HG03571 (cell line): ENCODE results near the gene GULP1.
"Not testable (repeated sequence)": the region's sequence is repeated elsewhere in the genome, so short reads cannot be mapped to it uniquely, and the experiment has no call there.

ENCODE experiments used
- ATAC-seq: cut with Tn5 transposase; IDR thresholded peaks from one replicate; pipeline ENCODE4 v1.9.1; 2021; ENCODE audit not compliant: unreplicated experiment

Gene GULP1

GRCh38 chr2:188291617-188292347 lies at the start of gene GULP1:
Gene GULP1, plus strand, starts transcription at chr2:188291874. Its CDS starts 185,829 bp downstream, at chr2:188477703.
- ATAC-seq = no peak

DNA sequence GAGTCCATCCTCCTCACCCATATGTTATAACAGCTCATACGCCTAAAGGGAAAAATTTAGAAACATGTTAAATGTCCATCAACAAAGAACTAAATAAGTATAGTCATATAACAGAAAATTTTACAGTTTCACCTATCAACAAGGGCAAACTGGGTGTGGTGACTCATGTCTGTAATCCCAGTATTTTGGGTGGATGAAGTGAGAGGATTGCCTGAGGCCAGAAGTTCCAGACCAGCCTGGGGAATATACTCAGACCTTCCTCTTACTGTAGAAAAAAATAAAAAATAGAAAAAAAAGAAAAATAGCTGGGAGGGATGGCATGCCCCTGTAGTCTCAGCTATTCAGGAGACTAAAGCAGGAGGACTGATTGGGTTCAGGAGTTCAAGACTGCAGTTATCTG lies 48.3 kb upstream of the GULP1 start:
- no peak for ATAC-seq

DNA sequence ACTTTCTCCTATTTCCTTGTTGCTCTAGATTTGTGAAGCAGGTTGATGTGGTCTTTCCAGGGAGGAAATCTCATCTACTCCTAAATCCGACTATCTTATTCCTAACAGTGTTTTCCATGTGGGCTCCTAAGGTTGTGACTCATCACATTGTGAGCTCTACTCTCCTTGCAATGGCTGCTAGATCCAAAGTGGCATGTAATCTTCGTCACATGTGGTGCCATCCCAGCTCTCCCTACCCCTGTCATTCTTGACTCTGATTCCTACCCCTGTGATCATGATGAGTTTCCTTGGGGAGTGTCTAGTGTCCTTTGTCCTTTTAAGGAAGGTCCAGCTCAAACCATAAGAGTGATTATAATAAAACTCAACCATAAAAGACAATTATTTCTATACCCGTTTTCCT lies 47.3 kb upstream of the GULP1 start:
- no peak for ATAC-seq

GRCh38 chr2:188245230-188245629 lies 46.4 kb upstream of the GULP1 start:
- ATAC-seq = no peak

- ATAC-seq = no peak
These were observed 43.2 kb upstream of the GULP1 start for GRCh38 chr2:188248513-188248912.

DNA sequence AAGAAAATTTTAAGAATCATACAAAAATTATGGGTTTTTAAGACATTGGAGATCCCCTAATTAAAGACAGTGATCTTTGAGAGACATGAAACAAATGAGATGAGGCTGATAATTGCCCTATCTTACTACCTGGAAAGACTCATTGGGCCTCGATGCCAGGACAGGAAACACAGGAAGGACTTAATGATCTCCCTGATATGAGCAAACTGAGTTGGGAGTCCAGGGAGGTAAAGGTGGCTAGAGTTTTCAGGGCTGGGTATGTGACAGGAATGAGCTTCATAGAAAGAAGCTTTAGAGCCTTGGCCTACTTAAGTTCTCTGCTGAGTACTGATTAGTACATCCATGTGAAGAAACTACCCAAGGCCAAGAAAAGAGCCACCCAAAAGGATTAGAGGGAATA lies 40.6 kb upstream of the GULP1 start:
- no peak for ATAC-seq

DNA sequence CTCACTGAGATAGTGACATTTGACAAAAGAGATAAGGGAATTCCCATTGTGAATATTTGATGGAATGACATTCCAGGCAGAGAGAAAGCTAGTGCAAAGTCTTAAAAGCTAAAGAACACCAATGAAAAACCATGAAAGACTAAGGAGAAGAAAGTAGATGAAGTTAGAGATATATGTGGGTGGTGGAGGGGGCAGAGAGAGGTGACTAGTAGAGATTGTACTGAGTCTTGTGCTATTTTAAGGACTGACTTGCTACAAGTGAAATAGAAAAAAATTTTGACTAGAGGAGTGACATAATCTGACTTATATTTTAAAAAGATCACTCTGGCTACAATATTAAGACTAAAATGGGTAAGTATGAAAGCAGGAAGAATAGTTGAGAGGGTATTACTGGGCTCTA lies 35.3 kb upstream of the GULP1 start:
- no peak for ATAC-seq

DNA sequence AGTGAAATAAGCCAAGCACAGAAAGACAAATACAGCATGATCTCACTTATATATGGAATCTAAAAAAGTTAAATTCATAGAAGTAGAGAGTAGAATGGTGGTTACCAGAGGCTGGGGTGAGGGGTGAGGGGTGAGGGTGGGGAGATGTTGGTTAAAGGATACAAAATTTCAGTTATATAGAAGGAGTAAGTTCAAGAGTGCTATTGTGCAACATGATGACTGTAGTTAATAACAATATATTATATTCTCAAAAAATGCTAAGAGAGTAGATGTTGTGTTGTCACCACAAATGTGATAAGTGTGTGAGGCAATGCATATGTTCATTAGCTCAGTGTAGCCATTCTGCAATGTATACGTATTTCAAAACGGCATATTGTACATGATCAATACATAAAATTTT lies 26.4 kb upstream of the GULP1 start:
- ATAC-seq = no peak

DNA sequence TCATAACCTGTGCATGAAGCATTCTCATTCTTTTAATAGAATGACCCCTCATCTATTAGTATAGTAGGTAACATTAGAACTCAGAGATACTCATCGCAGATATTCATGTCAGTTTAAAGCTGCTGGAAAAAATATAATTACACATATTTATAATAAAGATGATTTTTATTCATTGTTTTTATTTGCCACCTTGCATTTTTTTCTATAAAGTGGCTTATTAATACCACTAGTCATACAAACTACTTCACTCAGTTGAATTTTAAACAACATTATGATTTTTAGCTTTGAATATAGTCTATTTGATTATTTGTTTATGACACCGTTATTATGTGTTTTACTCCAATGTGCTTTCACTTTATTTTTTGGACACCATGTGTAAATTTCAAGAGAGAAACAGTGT lies 23.9 kb upstream of the GULP1 start:
- no peak for ATAC-seq

DNA sequence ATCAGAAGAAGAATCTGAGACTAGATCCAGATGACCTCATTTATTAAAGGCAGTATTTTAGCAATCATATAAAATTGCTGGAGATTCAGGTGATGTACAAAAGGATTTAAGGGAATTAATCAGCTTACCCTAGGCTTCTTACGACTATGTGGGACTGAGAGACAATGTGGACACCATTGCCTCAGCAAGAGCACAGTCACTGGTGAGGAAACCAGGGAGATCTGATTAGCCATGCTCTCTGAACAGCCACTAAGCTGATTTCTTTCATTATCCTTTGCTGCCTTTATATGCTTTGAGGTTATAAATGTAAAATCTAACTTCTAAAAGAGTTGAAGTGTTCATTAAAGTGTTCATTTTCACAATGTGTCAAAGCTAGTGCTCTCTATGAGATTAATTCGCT lies 22.7 kb upstream of the GULP1 start:
- ATAC-seq = no peak

DNA sequence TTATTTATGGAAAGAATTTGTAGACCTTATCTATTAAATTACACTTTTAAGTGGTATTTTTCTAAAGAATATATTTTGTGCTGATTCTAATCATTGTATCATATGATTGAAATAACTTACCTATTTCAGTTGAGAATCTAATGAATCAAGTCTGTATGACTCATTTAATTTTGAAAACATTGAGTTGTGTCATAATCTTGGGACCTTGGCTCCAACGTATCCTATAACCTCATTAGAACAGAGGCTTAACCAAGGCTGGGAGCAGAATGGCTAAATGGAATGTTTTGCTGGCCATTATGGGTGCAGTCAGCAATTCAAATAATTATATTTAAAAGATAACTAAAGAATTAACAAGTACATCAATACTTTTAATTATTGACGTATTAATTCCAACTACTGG lies 19.6 kb upstream of the GULP1 start:
- ATAC-seq = no peak

- ATAC-seq = no peak
These were observed 17.4 kb upstream of the GULP1 start for GRCh38 chr2:188274274-188274673.

DNA sequence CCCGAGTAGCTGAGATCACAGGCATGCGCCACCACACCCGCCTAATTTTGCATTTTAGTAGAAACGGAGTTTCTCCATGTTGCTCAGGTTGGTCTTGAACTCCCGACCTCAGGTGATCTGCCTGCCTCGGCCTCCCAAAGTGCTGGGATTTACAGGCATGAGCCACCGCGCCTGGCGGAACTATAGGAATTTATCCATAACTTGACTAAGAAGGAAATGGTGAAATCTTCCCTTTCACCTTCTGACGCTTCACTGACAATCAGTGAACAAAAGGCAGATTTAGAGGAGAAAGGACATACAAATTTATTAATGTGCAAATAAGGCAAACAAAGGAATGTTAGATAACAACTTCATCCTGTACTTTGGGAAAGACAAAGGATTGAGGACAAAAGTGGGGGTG lies 15.4 kb upstream of the GULP1 start:
- ATAC-seq = no peak

DNA sequence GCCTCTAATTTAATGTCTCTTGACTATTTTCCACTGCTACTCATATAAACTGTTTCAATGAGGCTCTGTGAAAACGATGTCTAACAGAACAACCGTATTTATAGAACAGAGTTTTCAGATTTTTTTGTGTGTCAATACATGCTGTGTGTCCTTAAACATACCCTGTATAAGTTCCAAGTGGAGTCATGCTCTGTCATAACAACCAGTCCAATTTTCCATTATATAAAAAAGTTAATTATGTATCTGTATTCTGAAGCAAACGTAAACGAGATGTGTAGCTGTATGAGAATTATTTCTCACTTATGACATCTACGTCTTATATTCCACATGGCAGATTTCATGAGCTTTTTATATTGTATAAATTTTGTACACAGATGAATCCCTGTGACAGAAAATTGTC lies 13.9 kb upstream of the GULP1 start:
- ATAC-seq = no peak

DNA sequence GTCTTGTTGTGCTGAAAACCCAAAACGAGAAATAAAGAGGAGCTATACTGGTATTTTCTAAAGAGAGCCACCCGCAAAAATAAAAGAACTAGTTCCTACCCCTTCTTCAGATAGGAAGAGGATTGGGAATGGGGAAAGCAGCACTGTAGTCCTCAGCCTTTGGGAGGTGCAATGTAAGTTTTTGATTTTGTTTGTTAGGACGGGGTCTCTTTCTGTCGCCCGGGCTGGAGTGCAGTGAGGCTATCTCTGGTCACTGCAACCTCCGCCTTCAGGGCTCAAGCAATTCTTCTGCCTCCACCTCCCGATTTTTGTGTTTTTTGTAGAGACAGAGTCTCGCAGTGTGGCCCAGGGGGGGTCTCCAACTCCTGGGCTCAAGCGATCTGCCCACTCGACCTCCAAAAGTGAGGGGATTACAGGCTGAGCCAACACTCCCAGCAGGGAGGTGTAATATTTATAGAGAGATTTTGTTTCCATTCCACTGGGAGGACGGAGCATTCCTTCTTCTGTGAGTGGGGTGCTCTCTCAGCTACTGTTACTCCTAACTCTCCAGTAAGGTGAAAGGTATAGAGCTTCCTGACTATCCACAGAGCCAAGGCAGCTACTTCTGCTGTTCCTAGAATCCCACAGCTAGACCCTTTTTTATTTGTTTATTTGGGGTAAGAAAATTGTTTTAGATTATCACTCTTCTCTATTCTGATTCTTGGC lies 13.1 kb upstream of the GULP1 start:
- ATAC-seq = no peak

- ATAC-seq = no peak
These were observed 12.6 kb upstream of the GULP1 start for GRCh38 chr2:188279093-188279445.

DNA sequence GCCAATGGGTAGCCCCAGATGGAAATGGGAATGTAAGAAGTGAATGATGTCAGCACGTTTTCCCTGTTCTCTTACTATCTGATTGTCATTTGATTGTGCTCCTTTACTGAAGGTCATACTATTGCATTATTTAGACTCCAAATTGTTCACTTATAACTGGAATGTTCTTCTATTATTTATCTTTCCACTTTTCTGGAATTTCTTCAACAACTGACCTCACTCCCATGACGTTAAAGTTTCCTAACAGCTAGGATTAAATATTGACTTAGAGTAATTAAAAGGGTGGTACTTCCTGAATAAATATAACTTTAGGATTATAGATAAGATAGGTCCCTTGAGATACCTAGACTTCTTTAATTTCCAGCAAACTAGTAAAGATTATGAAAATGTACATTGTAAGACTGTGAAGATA lies 10.9 kb upstream of the GULP1 start:
- no peak for ATAC-seq

- ATAC-seq = no peak
These were observed 8.8 kb upstream of the GULP1 start for GRCh38 chr2:188282907-188283306.

- ATAC-seq = not testable (repeated sequence)
These were observed 7.4 kb upstream of the GULP1 start for GRCh38 chr2:188284251-188284650.

DNA sequence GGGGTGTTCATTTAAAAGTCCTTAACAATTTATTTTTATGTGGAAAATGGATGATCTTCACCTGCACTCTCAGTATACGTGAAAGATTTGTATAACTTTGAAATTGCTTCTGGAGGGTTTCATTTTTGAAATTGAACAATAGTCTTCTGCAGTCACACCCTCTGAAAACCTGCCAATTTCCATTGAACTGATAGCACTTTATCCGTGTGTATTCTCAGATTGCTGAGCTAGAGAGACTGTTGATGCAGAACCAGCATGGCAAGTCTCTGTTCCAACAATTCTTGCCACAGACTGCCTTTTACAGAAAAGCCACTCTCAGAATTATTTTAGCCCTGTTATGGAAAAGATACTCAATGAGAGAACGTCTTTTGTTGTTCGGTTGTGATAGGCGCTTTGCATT lies 6.6 kb upstream of the GULP1 start:
- no peak for ATAC-seq

DNA sequence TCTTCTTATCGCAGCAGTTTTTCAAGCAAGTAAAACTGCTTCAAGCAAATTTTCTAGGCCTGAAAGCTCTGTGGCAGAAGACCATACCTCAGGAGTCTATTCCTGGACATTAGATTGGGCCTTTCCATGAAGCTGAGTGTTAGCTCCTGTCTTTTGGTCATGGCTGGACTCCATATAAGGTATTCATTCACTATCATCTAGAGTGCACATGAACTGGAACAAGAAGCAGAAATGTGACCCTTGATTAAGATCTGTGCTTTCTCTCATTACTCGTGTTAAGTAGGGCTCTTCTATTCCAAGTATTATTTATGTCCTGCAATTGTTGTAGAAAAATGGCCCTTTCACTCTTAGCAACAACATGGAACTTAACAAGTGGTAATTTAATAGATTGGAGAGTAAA lies 5.9 kb upstream of the GULP1 start:
- ATAC-seq = no peak

GRCh38 chr2:188291142-188291616 lies 495 bp upstream of the GULP1 start:
- ATAC-seq = no peak
